OCI-LY7 (cell line): ENCODE results near the gene FANCE.
A peak's percentile ranks its signal among the peaks of the same experiment; 100 is the strongest.

Source experiments
- EZH2phosphoT487 ChIP-seq: fragments of 200-600 bp; sonication (generic); IDR thresholded peaks from 2 replicates; pipeline ENCODE4 v1.6.1; 2018; ENCODE audit warnings: low read depth, borderline replicate concordance, mild to moderate bottlenecking, mixed run types, antibody characterized with exemption, low read length, moderate library complexity, mixed read lengths
- TF ChIP-seq, protein P1 (sequence below): fragments of 200-600 bp; sonication (generic); conservative IDR thresholded peaks from 2 replicates; pipeline ENCODE4 v1.5.1; 2014; ENCODE audit warnings: mild to moderate bottlenecking, antibody characterized with exemption, low read length, moderate library complexity, mixed read lengths

DNA sequence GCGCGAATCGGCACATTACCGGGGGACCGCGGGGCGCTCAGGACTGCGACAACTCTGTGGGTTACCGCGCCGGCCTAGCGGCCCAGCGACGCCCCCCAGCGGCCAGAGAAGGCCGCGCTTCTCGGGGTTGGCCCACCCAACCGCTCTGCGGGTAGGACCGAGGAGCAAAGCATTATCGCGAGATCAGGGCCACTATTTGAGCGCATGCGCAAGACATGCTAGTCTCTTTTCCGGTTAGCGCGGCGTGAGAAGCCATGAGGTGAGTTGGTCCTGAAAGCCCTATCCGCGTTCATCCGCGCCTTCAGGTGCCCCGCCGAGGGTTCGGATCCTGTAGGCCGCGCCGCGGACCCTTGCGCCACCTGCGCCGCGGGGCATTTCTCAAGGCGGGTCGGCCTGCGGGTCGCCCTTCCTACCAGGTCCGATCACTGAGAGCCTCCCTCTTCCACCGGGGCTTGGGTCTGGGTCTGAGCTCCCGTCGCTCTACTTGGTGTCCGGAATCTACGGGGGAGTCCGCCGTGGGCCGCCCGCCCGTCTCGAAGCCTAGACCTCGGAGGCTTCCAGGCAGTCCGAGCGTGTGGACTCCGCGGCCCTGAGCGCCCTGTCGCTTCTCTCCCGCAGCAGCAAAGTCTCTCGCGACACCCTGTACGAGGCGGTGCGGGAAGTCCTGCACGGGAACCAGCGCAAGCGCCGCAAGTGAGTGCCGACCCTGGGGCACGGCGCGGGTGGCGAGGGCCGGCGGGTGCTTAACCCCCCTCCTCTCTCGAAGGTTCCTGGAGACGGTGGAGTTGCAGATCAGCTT, 16.2 kb downstream of the FANCE start, which contains the start of gene RPL10A:
- TF ChIP-seq, protein P1, sequence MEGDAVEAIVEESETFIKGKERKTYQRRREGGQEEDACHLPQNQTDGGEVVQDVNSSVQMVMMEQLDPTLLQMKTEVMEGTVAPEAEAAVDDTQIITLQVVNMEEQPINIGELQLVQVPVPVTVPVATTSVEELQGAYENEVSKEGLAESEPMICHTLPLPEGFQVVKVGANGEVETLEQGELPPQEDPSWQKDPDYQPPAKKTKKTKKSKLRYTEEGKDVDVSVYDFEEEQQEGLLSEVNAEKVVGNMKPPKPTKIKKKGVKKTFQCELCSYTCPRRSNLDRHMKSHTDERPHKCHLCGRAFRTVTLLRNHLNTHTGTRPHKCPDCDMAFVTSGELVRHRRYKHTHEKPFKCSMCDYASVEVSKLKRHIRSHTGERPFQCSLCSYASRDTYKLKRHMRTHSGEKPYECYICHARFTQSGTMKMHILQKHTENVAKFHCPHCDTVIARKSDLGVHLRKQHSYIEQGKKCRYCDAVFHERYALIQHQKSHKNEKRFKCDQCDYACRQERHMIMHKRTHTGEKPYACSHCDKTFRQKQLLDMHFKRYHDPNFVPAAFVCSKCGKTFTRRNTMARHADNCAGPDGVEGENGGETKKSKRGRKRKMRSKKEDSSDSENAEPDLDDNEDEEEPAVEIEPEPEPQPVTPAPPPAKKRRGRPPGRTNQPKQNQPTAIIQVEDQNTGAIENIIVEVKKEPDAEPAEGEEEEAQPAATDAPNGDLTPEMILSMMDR: peak; percentile 95
- no peak for TF ChIP-seq EZH2phosphoT487
